Urinary bladder (tissue), 4 donors: Measurements from ENCODE around the gene OR2L2. TPM values are rescaled to one million over a fixed set of nuclear protein-coding genes. Genes with fewer than 3 reads are reported as not detected.

Source experiments
- DNase-seq: peaks from one replicate; pipeline ENCODE4 v3.0.0-alpha.2; 2015; ENCODE audit errors: extremely low spot score
- H3K27ac ChIP-seq: one replicate; pipeline ENCODE4 v1.5.1; 2013; ENCODE audit warnings: low read depth, mild to moderate bottlenecking, moderate library complexity
- H3K36me3 ChIP-seq: one replicate; pipeline ENCODE4 v1.6.1; 2013; ENCODE audit warnings: mild to moderate bottlenecking, moderate library complexity; ENCODE audit not compliant: insufficient read depth
- H3K4me1 ChIP-seq: one replicate; pipeline ENCODE4 v1.6.1; 2013; ENCODE audit warnings: mild to moderate bottlenecking, moderate library complexity; ENCODE audit not compliant: insufficient read depth
- H3K4me3 ChIP-seq: one replicate; pipeline ENCODE4 v1.5.1; 2013; ENCODE audit warnings: low read depth, low read length
- WGBS: extraction: QIAGEN DNeasy Blood & Tissue Kit; methylation state at CpG from one replicate; pipeline ENCODE4 v1.1.7; 2013; 5-methylcytosine and 5-hydroxymethylcytosine counted together
- polyA plus RNA-seq: library from polyadenylated mRNA; stranded (reverse); fragments of 200-250 nt; gene quantifications from one replicate; pipeline ENCODE4 v1.2.3, GENCODE V29; 2013
- total RNA-seq: library from RNA; depleted of rRNA; stranded (reverse); fragments of >200 nt; gene quantifications from one replicate; pipeline ENCODE4 v1.2.3, GENCODE V29; 2014
- donor health status: healthy with polysubstance abuse.
- donor health status: healthy.

OR2L2 gene
- total RNA-seq (0.11 TPM), polyA plus RNA-seq (0.01 TPM)

- Histone ChIP-seq H3K4me3 (no peak within 1 kb of the TSS), H3K27ac (no peak within 1 kb of the TSS), H3K36me3 (no peaks in the 10 kb centered on the region), H3K4me1 (no peaks in the 10 kb centered on the region)
- WGBS = 29% methylated on average over 2 of the region's 2 CpGs
- DNase-seq = no peak
Observed at GRCh38 chr1:248029770-248030169, at the start of gene OR2L2. Gene OR2L2 (plus strand): TSS chr1:248030070. CDS start chr1:248038268, 8,198 bp downstream.

- Histone ChIP-seq H3K4me3 (no peak overlapping the region), H3K4me1 (no peaks in the 10 kb centered on the region), H3K27ac (no peak overlapping the region), H3K36me3 (no peaks in the 10 kb centered on the region)
- DNase-seq = no peak
- WGBS = 62% methylated on average over 2 of the region's 2 CpGs
Observed at GRCh38 chr1:247992986-247993385, 36.9 kb upstream of the OR2L2 start.

GRCh38 chr1:247998811-247999210 lies 31.1 kb upstream of the OR2L2 start:
- H3K4me1 ChIP-seq = no peaks in the 10 kb centered on the region
- H3K36me3 ChIP-seq = no peaks in the 10 kb centered on the region
- 38% methylated on average over 2 of the region's 2 CpGs for WGBS
- no peak for DNase-seq
- no peak overlapping the region for H3K27ac ChIP-seq
- H3K4me3 ChIP-seq = no peak overlapping the region

- Histone ChIP-seq H3K36me3 (no peaks in the 10 kb centered on the region), H3K27ac (no peak overlapping the region), H3K4me1 (no peaks in the 10 kb centered on the region), H3K4me3 (no peak overlapping the region)
- WGBS = 88% methylated on average over 1 of the region's 1 CpG
- DNase-seq = no peak
Observed at GRCh38 chr1:248000169-248000568, 29.7 kb upstream of the OR2L2 start.

GRCh38 chr1:248007778-248008177 lies 22.1 kb upstream of the OR2L2 start:
- H3K4me3 ChIP-seq = no peak overlapping the region
- WGBS = 41% methylated on average over 1 of the region's 1 CpG
- no peaks in the 10 kb centered on the region for H3K36me3 ChIP-seq
- no peak for DNase-seq
- H3K27ac ChIP-seq = no peak overlapping the region
- H3K4me1 ChIP-seq = no peaks in the 10 kb centered on the region

GRCh38 chr1:248009681-248010080 lies 20.2 kb upstream of the OR2L2 start:
- Histone ChIP-seq H3K27ac (no peak overlapping the region), H3K4me3 (no peak overlapping the region), H3K36me3 (no peaks in the 10 kb centered on the region), H3K4me1 (no peaks in the 10 kb centered on the region)
- no peak for DNase-seq
- WGBS = 83% methylated on average over 3 of the region's 3 CpGs

GRCh38 chr1:248013229-248013710 lies 16.6 kb upstream of the OR2L2 start, which contains the start of gene OR2L5:
Gene OR2L5 (plus strand): TSS chr1:248013660. CDS start chr1:248021948, 8,288 bp downstream.
- H3K4me1 ChIP-seq = no peaks in the 10 kb centered on the region
- no peak for DNase-seq
- no peaks in the 10 kb centered on the region for H3K36me3 ChIP-seq
- 92% methylated on average over 2 of the region's 2 CpGs for whole genome bisulfite sequencing
- H3K27ac ChIP-seq = no peak within 1 kb of the TSS
- H3K4me3 ChIP-seq = no peak within 1 kb of the TSS

GRCh38 chr1:248015803-248016202 lies 14.1 kb upstream of the OR2L2 start:
- no peaks in the 10 kb centered on the region for H3K4me1 ChIP-seq
- no peak overlapping the region for H3K27ac ChIP-seq
- no peak for DNase-seq
- 76% methylated on average over 1 of the region's 1 CpG for WGBS
- H3K4me3 ChIP-seq = no peak overlapping the region
- H3K36me3 ChIP-seq = no peaks in the 10 kb centered on the region

- Histone ChIP-seq H3K4me3 (no peak overlapping the region), H3K4me1 (no peaks in the 10 kb centered on the region), H3K27ac (no peak overlapping the region), H3K36me3 (no peaks in the 10 kb centered on the region)
- 68% methylated on average over 5 of the region's 5 CpGs for WGBS
- DNase-seq = no peak
Observed at GRCh38 chr1:248045209-248045608, 15.3 kb downstream of the OR2L2 start.

- H3K27ac ChIP-seq = no peak within 1 kb of the TSS
- H3K36me3 ChIP-seq = no peaks in the 10 kb centered on the region
- H3K4me3 ChIP-seq = no peak within 1 kb of the TSS
- 67% methylated on average over 2 of the region's 2 CpGs for WGBS
- H3K4me1 ChIP-seq = no peaks in the 10 kb centered on the region
- no peak for DNase-seq
Observed at GRCh38 chr1:248046536-248046935, 16.7 kb downstream of the OR2L2 start, which contains the start of gene OR2L3. Gene OR2L3 (plus strand): TSS chr1:248046836. CDS start chr1:248060682, 13,846 bp downstream.

GRCh38 chr1:248047008-248047407 lies 17.1 kb downstream of the OR2L2 start:
- Histone ChIP-seq H3K36me3 (no peaks in the 10 kb centered on the region), H3K4me3 (no peak overlapping the region), H3K27ac (no peak overlapping the region), H3K4me1 (no peaks in the 10 kb centered on the region)
- WGBS = 68% methylated on average over 1 of the region's 1 CpG
- DNase-seq = no peak

GRCh38 chr1:248054671-248055070 lies 24.8 kb downstream of the OR2L2 start:
- H3K36me3 ChIP-seq = no peaks in the 10 kb centered on the region
- no peak overlapping the region for H3K27ac ChIP-seq
- no peak overlapping the region for H3K4me3 ChIP-seq
- no peaks in the 10 kb centered on the region for H3K4me1 ChIP-seq
- DNase-seq = no peak

- 61% methylated on average over 2 of the region's 2 CpGs for WGBS
- Histone ChIP-seq H3K4me1 (no peaks in the 10 kb centered on the region), H3K4me3 (no peak overlapping the region), H3K36me3 (no peaks in the 10 kb centered on the region), H3K27ac (no peak overlapping the region)
- DNase-seq = no peak
Observed at GRCh38 chr1:248055261-248055660, 25.4 kb downstream of the OR2L2 start.

GRCh38 chr1:248065071-248065470 lies 35.2 kb downstream of the OR2L2 start:
- H3K36me3 ChIP-seq = no peaks in the 10 kb centered on the region
- WGBS = 78% methylated on average over 2 of the region's 2 CpGs
- no peak for DNase-seq

GRCh38 chr1:248065604-248066003 lies 35.7 kb downstream of the OR2L2 start:
- no peak overlapping the region for H3K27ac ChIP-seq
- no peak for DNase-seq
- H3K4me1 ChIP-seq = no peaks in the 10 kb centered on the region
- no peak overlapping the region for H3K4me3 ChIP-seq
- 93% methylated on average over 3 of the region's 3 CpGs for WGBS
- no peaks in the 10 kb centered on the region for H3K36me3 ChIP-seq

More at GRCh38 chr1:248065071-248065470, 35.2 kb downstream of the OR2L2 start:
- Histone ChIP-seq H3K4me3 (no peak overlapping the region), H3K27ac (no peak overlapping the region), H3K4me1 (no peaks in the 10 kb centered on the region)
